ENCODE measurements around the gene GRM8.

GRM8 gene

GRCh38 chr7:126589068-126589684, 663.6 kb downstream of the GRM8 start:
- CTCF ChIA-PET = no interaction called here
- POLR2A ChIA-PET = no interaction called here
- no peak for DNase-seq (ENCODE audit: extremely low spot score)
- no peak for TF ChIP-seq TARDBP (IDR thresholded peaks at IDR 0.05)
- no peak for TF ChIP-seq SP1 (IDR thresholded peaks at IDR 0.05)
- TF ChIP-seq ZNF384 (IDR thresholded peaks at IDR 0.05) = no peak
- TF ChIP-seq L3MBTL2 (conservative IDR thresholded peaks at IDR 0.05) = no peak
- no peak for TF ChIP-seq ARNT (IDR thresholded peaks at IDR 0.05)
- no peak for TF ChIP-seq LEF1 (IDR thresholded peaks at IDR 0.05; ENCODE audit: borderline replicate concordance)
- no peak for TF ChIP-seq CTBP1 (IDR thresholded peaks at IDR 0.05; ENCODE audit: borderline replicate concordance)
- no peak for TF ChIP-seq NFRKB (IDR thresholded peaks at IDR 0.05)
- TF ChIP-seq FOXK2 (IDR thresholded peaks at IDR 0.05) = no peak

GRCh38 chr7:126578338-126578737, 674.4 kb downstream of the GRM8 start:
- ChIA-PET CTCF (no interaction called here), POLR2A (no interaction called here)
- TF ChIP-seq TARDBP (IDR thresholded peaks at IDR 0.05) (no peak), NFRKB (IDR thresholded peaks at IDR 0.05) (no peak), ARNT (IDR thresholded peaks at IDR 0.05) (no peak), L3MBTL2 (conservative IDR thresholded peaks at IDR 0.05) (no peak), FOXM1 (IDR thresholded peaks at IDR 0.05; ENCODE audit: borderline replicate concordance) (no peak), BHLHE40 (IDR thresholded peaks at IDR 0.05; ENCODE audit: borderline replicate concordance) (no peak), SUZ12 (IDR thresholded peaks at IDR 0.05) (no peak), LEF1 (IDR thresholded peaks at IDR 0.05; ENCODE audit: borderline replicate concordance) (no peak), ZNF384 (IDR thresholded peaks at IDR 0.05) (no peak), PKNOX1 (IDR thresholded peaks at IDR 0.05) (no peak), HDGF (IDR thresholded peaks at IDR 0.05; ENCODE audit: borderline replicate concordance) (no peak), CTBP1 (IDR thresholded peaks at IDR 0.05; ENCODE audit: borderline replicate concordance) (no peak), FOXK2 (IDR thresholded peaks at IDR 0.05) (no peak), FOXA1 (IDR thresholded peaks at IDR 0.05) (no peak), SP1 (IDR thresholded peaks at IDR 0.05) (no peak), ELF4 (IDR thresholded peaks at IDR 0.05) (no peak)
- DNase-seq (ENCODE audit: extremely low spot score) = no peak

GRCh38 chr7:126574276-126575250, 678.2 kb downstream of the GRM8 start:
- ChIA-PET POLR2A (no interaction called here), CTCF (no interaction called here)
- no peak for TF ChIP-seq BHLHE40 (IDR thresholded peaks at IDR 0.05; ENCODE audit: borderline replicate concordance)
- TF ChIP-seq ELF4 (IDR thresholded peaks at IDR 0.05) = no peak
- TF ChIP-seq PKNOX1 (IDR thresholded peaks at IDR 0.05) = no peak
- TF ChIP-seq SUZ12 (IDR thresholded peaks at IDR 0.05) = no peak
- no peak for TF ChIP-seq CTBP1 (IDR thresholded peaks at IDR 0.05; ENCODE audit: borderline replicate concordance)
- no peak for TF ChIP-seq FOXM1 (IDR thresholded peaks at IDR 0.05; ENCODE audit: borderline replicate concordance)
- TF ChIP-seq SP1 (IDR thresholded peaks at IDR 0.05) = no peak
- TF ChIP-seq LEF1 (IDR thresholded peaks at IDR 0.05; ENCODE audit: borderline replicate concordance) = no peak
- TF ChIP-seq FOXK2 (IDR thresholded peaks at IDR 0.05) = no peak
- TF ChIP-seq TARDBP (IDR thresholded peaks at IDR 0.05) = no peak
- TF ChIP-seq ZNF384 (IDR thresholded peaks at IDR 0.05) = no peak
- no peak for TF ChIP-seq HDGF (IDR thresholded peaks at IDR 0.05; ENCODE audit: borderline replicate concordance)
- no peak for TF ChIP-seq FOXA1 (IDR thresholded peaks at IDR 0.05)
- TF ChIP-seq L3MBTL2 (conservative IDR thresholded peaks at IDR 0.05) = no peak
- no peak for TF ChIP-seq ARNT (IDR thresholded peaks at IDR 0.05)
- no peak for TF ChIP-seq NFRKB (IDR thresholded peaks at IDR 0.05)
- DNase-seq (ENCODE audit: extremely low spot score) = no peak

GRCh38 chr7:126570845-126571244, 681.9 kb downstream of the GRM8 start:
- CTCF ChIA-PET = no interaction called here
- TF ChIP-seq L3MBTL2 (conservative IDR thresholded peaks at IDR 0.05) = no peak
- TF ChIP-seq CTBP1 (IDR thresholded peaks at IDR 0.05; ENCODE audit: borderline replicate concordance) = no peak
- TF ChIP-seq SP1 (IDR thresholded peaks at IDR 0.05) = no peak
- TF ChIP-seq NFRKB (IDR thresholded peaks at IDR 0.05) = no peak

GRCh38 chr7:126569402-126569801, 683.3 kb downstream of the GRM8 start:
- TF ChIP-seq FOXK2 (IDR thresholded peaks at IDR 0.05) (no peak), NFRKB (IDR thresholded peaks at IDR 0.05) (no peak), SUZ12 (IDR thresholded peaks at IDR 0.05) (no peak), FOXM1 (IDR thresholded peaks at IDR 0.05; ENCODE audit: borderline replicate concordance) (no peak), L3MBTL2 (conservative IDR thresholded peaks at IDR 0.05) (no peak), TARDBP (IDR thresholded peaks at IDR 0.05) (no peak), LEF1 (IDR thresholded peaks at IDR 0.05; ENCODE audit: borderline replicate concordance) (no peak), ELF4 (IDR thresholded peaks at IDR 0.05) (no peak), CTBP1 (IDR thresholded peaks at IDR 0.05; ENCODE audit: borderline replicate concordance) (no peak), BHLHE40 (IDR thresholded peaks at IDR 0.05; ENCODE audit: borderline replicate concordance) (no peak), ZNF384 (IDR thresholded peaks at IDR 0.05) (no peak), SP1 (IDR thresholded peaks at IDR 0.05) (no peak), FOXA1 (IDR thresholded peaks at IDR 0.05) (no peak), ARNT (IDR thresholded peaks at IDR 0.05) (no peak)
- ChIA-PET POLR2A (no interaction called here), CTCF (no interaction called here)
- DNase-seq (ENCODE audit: extremely low spot score) = no peak

More at GRCh38 chr7:126570845-126571244, 681.9 kb downstream of the GRM8 start:
- no peak for DNase-seq (ENCODE audit: extremely low spot score)
- POLR2A ChIA-PET = no interaction called here

- no peak for TF ChIP-seq SP1 (IDR thresholded peaks at IDR 0.05)
- no peak for TF ChIP-seq SUZ12 (IDR thresholded peaks at IDR 0.05)
- no peak for TF ChIP-seq FOXA1 (IDR thresholded peaks at IDR 0.05)
- no peak for TF ChIP-seq FOXK2 (IDR thresholded peaks at IDR 0.05)
- TF ChIP-seq TARDBP (IDR thresholded peaks at IDR 0.05) = no peak
- no peak for TF ChIP-seq HDGF (IDR thresholded peaks at IDR 0.05; ENCODE audit: borderline replicate concordance)
- no peak for TF ChIP-seq NFRKB (IDR thresholded peaks at IDR 0.05)
- POLR2A ChIA-PET = no interaction called here
- no peak for DNase-seq (ENCODE audit: extremely low spot score)
- CTCF ChIA-PET = no interaction called here
Observed at GRCh38 chr7:126557271-126557670, 695.5 kb downstream of the GRM8 start.

Data from HEK293T (cell line).